Retina (tissue), 1 donor: ENCODE results near the gene UBE3D.
"Not testable (repeated sequence)": the region's sequence is repeated elsewhere in the genome, so short reads cannot be mapped to it uniquely, and the experiment has no call there.

Experiments used
- DNase-seq: peaks from one replicate; pipeline ENCODE4 v3.0.0-alpha.2; 2016

Gene UBE3D

GRCh38 chr6:83051377-83052172, 14.1 kb downstream of the UBE3D start:
- DNase-seq, result no peak

- DNase-seq, result no peak
Measured at GRCh38 chr6:83047065-83047754, 18.4 kb downstream of the UBE3D start.

GRCh38 chr6:83044091-83044768, 21.4 kb downstream of the UBE3D start:
- DNase-seq, result no peak

- peak; percentile 22 for DNase-seq
Measured at GRCh38 chr6:83042467-83043053, 23.1 kb downstream of the UBE3D start.

GRCh38 chr6:83038246-83038645, 27.4 kb downstream of the UBE3D start:
- DNase-seq, result no peak

- no peak for DNase-seq
Measured at GRCh38 chr6:83031689-83032088, 34.0 kb downstream of the UBE3D start.

GRCh38 chr6:83019741-83020140, 45.9 kb downstream of the UBE3D start:
- no peak for DNase-seq

GRCh38 chr6:83011131-83011530, 54.5 kb downstream of the UBE3D start:
- not testable (repeated sequence) for DNase-seq

GRCh38 chr6:83008626-83009025, 57.0 kb downstream of the UBE3D start:
- no peak for DNase-seq

- no peak for DNase-seq
Measured at GRCh38 chr6:83006270-83006905, 59.3 kb downstream of the UBE3D start.

GRCh38 chr6:82996156-82996555, 69.5 kb downstream of the UBE3D start:
- DNase-seq, result no peak

GRCh38 chr6:82995066-82995465, 70.6 kb downstream of the UBE3D start:
- DNase-seq, result no peak

- DNase-seq, result no peak
Measured at GRCh38 chr6:82989736-82990290, 75.8 kb downstream of the UBE3D start.

- no peak for DNase-seq
Measured at GRCh38 chr6:82988930-82989351, 76.7 kb downstream of the UBE3D start.

- no peak for DNase-seq
Measured at GRCh38 chr6:82987951-82988350, 77.7 kb downstream of the UBE3D start.

GRCh38 chr6:82987416-82987815, 78.2 kb downstream of the UBE3D start:
- no peak for DNase-seq

GRCh38 chr6:82984720-82985119, 80.9 kb downstream of the UBE3D start:
- no peak for DNase-seq

- DNase-seq, result no peak
Measured at GRCh38 chr6:82980086-82980485, 85.6 kb downstream of the UBE3D start.

- DNase-seq, result no peak
Measured at GRCh38 chr6:82979657-82980056, 86.0 kb downstream of the UBE3D start.

GRCh38 chr6:82978362-82978945, 87.2 kb downstream of the UBE3D start:
- no peak for DNase-seq

- no peak for DNase-seq
Measured at GRCh38 chr6:82976179-82976578, 89.5 kb downstream of the UBE3D start.

- no peak for DNase-seq
Measured at GRCh38 chr6:82971877-82972460, 93.7 kb downstream of the UBE3D start.
